GM12892 (cell line): ENCODE measurements around the gene ASTE1.

Experiments
- POLR2A ChIP-seq: IDR thresholded peaks from 2 replicates; pipeline ENCODE4 v1.6.1; 2011; ENCODE audit warnings: low read depth, low read length, control low read depth
- POLR2AphosphoS5 ChIP-seq: IDR thresholded peaks from 2 replicates; pipeline ENCODE4 v1.6.1; 2011; ENCODE audit warnings: low read depth, low read length, control low read depth
- TAF1 ChIP-seq: IDR thresholded peaks from 2 replicates; pipeline ENCODE4 v1.6.1; 2011; ENCODE audit warnings: low read depth, mild to moderate bottlenecking, control low read depth, low read length, borderline replicate concordance

GRCh38 chr3:131072845-131073244 lies 46.2 kb upstream of the ASTE1 start:
- no peak for TF ChIP-seq TAF1
- TF ChIP-seq POLR2AphosphoS5 = no peak
- no peak for TF ChIP-seq POLR2A
